H4 (cell line): ENCODE results near the gene CRYZL1. TPM values are rescaled to one million over a fixed set of nuclear protein-coding genes. Genes with fewer than 3 reads are reported as not detected.
"Not testable (repeated sequence)": the region's sequence is repeated elsewhere in the genome, so short reads cannot be mapped to it uniquely, and the experiment has no call there.

ENCODE experiments used
- DNase-seq: peaks from one replicate; pipeline ENCODE4 v3.0.0-alpha.2; 2015; ENCODE audit warnings: low spot score
- total RNA-seq: library from RNA; depleted of rRNA; stranded (reverse); fragments of >200 nt; shearing (Covaris generic); gene quantifications from 2 replicates; pipeline ENCODE4 v1.2.3, GENCODE V29; 2014

CRYZL1 gene
- total RNA-seq, 1 experiment from 2014 or later, result 15.8 TPM

GRCh38 chr21:33634254-33634653, 7.3 kb downstream of the CRYZL1 start:
- no peak for DNase-seq

DNA sequence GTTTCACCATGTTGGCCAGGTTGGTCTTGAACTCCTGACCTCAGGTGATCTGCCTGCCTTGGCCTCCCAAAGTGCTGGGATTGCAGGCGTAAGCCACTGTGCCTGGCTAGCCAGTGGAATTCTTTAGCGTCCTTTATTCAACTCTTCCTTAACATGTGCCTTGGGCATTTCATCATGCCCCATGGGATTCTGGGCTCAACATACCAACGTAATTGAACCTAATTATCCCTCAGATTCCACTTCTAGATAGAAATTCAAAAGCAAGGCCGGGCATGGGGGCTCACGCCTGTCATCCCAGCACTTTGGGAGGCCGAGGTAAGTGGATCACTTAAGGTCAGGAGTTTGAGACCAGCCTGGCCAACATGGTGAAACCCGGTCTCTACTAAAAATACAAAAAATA, 15.4 kb downstream of the CRYZL1 start:
- not testable (repeated sequence) for DNase-seq

GRCh38 chr21:33622253-33622652, 19.3 kb downstream of the CRYZL1 start:
- no peak for DNase-seq

GRCh38 chr21:33619726-33620125, 21.8 kb downstream of the CRYZL1 start:
- no peak for DNase-seq

GRCh38 chr21:33618407-33618806, 23.1 kb downstream of the CRYZL1 start:
- no peak for DNase-seq

DNA sequence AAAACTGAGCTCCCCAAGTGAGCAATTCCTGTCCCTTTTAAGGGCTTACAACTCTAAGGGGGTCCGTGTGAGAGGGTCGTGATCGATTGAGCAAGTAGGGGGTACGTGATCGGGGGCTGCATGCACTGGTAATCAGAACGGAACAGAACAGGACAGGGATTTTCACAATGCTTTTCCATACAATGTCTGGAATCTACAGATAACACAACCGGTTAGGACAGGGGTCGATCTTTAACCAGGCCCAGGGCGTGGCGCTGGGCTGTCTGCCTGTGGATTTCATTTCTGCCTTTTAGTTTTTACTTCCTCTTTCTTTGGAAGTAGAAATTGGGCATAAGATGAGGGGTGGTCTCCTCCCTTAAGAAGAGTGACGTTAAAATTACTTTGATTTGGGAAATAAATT, 24.0 kb downstream of the CRYZL1 start:
- not testable (repeated sequence) for DNase-seq

DNA sequence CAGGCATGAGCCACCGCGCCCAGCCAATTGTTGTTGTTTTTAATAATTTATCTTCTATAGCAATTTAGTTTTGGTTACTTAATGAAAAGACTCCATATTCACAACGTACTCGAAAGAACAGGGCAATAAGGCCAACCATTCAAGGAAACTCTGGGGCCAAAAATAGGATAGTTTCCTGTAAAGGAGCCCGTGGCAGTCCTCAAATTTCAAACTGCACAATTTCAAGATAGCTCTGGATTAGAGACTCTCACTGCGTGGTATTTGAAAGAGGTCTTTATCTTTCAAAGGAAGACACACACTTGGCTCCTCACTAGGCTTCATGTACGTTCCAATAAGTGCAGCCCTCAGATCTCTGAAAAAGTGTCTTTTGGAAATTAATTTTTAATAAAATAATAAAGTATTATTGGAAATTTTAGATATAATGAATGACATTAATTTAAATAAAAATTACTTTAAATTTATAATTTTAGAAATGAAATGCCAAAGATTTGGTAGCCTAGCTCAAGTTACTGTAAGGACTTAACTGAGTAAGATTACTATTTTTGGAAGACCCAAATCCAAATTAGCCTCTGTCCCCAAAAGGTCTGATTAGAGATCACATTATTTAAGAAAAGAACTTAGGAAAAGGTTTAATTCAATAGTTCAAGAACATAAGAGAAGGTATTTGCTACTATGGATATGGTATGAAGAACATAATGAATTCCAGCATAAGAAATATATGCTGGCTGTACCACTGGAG, 30.4 kb downstream of the CRYZL1 start:
- no peak for DNase-seq

DNA sequence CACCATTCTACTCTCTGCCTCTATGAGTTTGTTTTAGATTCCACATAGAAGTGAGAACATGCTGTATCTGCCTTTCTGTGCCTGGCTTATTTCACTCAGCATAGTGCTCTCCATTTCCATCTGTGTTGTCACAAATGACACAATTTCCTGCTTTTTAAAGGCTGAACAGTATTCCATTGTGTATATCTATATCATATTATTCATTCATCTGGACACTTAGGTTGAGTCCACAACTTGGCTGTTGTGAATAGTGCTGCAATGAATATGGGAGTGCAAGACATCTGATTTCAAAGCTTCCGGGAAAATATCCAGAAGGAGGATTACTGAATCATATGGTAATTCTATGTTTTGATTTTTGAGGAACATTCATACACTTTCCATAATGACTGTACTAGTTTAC, 33.0 kb downstream of the CRYZL1 start:
- no peak for DNase-seq

- DNase-seq, result no peak
Measured at GRCh38 chr21:33598051-33598450, 43.5 kb downstream of the CRYZL1 start.

DNA sequence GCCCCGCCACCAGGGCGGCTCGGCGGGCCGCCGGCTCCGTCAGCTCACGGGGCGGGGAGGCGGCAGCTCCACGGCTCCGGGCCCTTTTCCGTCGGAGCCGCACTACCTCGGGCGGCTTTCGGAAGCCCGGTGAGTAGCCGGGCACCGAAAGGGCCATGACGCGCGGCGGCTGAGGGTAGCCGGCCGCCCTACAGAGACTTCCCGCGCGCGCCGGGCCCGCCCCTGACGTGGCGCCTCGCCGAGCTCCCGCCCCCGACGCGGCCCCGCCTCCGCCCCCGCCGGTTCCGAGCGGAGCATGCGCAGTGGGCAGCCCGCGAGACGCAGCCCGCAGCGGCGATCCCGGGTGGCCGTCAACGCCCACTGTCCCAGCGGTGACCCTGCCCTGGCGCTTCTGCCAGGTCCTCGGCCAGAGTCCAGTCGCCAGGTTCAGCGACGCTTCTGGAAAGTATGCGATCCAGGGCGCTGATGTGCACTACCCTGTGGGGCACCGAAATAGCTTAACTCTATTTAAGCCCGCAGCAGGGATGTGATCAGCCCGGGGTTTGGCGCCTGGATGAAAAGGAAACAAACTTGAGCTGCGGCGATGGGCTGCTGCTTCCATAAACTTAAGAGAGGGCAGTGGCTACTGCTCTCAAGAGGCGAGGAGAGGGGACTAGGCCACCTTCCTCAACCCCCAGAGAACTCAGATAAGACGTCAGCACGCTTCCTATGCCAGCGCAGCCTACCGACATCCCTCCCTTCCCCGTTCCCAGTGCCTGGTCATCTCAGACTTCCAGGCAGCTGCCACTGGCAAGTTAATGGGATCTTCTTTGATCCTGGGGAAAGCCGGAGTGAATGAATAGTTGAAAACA, 52.8 kb downstream of the CRYZL1 start, which contains the start of gene DONSON:
TSS of gene DONSON (minus strand) at position 200 of the 851 bp plus-strand sequence. CDS start at position 157, 43 bp downstream.
- DNase-seq, result peak; percentile 79

GRCh38 chr21:33587792-33588484, 53.6 kb downstream of the CRYZL1 start:
- DNase-seq, result peak; percentile 19

DNA sequence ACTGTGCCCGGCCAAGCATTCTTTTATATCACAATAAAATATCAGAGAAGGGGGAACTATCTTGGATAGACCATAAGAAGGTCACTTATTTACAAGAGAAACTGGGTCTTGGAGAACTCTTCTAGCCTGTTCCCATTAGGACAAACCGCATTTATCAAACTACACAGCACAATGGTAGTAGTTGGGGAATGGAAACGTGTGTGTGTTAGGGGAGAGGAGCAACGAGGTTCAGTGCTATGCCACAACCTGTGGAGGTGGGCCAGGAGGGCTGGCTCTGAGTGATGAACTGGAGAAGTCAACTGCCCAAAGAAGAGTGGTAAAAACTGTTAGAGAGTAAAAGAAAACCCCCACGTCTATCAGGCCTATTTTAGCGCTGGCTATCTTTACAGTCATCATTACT, 54.6 kb downstream of the CRYZL1 start:
- no peak for DNase-seq

DNA sequence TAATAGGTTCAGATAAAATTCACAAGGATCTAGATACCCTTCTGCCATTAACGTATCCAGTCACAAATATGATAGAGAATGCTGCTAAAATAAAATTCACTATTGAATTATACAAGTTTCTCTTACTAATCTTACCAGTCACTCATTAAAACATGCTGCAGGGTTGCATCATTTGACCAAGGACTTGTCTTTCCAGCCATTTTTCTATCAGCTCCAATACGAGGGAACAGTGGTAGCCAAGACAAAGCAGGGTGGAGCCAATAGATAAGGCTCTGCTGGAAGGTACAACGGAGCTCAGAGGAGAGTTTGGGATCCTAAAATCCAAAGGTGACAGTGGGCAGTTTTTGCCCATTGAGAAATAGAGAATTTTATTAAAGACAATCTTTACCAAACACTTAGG, 57.1 kb downstream of the CRYZL1 start:
- DNase-seq, result no peak

- DNase-seq, result no peak
Measured at GRCh38 chr21:33578959-33579542, 62.5 kb downstream of the CRYZL1 start.

GRCh38 chr21:33578214-33578613, 63.3 kb downstream of the CRYZL1 start:
- no peak for DNase-seq

GRCh38 chr21:33576741-33577141, 64.8 kb downstream of the CRYZL1 start:
- not testable (repeated sequence) for DNase-seq

- DNase-seq, result no peak
Measured at GRCh38 chr21:33572350-33572749, 69.2 kb downstream of the CRYZL1 start.

- DNase-seq, result no peak
Measured at GRCh38 chr21:33569991-33570390, 71.5 kb downstream of the CRYZL1 start.

DNA sequence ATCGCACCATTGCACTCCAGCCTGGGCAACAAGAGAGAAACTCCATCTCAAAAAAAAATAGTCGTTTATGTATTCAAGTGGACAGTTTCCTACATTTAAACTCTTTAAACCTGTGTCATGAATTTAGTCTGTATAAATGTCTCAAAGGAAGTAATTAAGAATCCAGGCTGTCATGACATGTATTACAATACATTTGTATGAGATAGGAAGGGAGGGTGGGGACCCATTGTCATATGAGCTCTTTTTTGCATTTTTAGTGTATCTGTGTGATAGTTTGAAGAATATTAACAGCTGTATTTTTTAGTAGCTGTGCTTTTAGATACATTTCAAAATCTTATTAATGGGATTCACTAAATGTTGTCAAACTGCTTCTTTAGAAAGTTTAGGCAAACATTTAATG, 73.1 kb downstream of the CRYZL1 start:
- no peak for DNase-seq

DNA sequence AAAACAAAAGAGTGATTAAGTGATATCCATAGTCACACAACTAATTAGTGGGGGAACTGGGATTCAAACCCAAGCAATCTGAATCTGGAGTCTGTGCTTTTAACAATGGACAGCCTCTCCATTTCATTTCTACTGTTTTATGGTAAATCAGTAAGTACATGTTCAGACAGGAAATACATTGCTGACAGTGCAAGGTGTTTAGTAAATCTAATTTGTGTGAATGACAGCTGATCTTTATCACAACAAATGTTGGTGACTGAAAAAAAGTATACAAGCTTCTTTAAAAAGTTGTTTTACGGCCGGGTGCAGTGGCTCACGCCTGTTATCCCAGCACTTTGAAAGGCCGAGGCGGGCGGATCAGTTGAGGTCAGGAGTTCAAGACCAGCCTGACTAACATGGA, 73.6 kb downstream of the CRYZL1 start:
- no peak for DNase-seq

DNA sequence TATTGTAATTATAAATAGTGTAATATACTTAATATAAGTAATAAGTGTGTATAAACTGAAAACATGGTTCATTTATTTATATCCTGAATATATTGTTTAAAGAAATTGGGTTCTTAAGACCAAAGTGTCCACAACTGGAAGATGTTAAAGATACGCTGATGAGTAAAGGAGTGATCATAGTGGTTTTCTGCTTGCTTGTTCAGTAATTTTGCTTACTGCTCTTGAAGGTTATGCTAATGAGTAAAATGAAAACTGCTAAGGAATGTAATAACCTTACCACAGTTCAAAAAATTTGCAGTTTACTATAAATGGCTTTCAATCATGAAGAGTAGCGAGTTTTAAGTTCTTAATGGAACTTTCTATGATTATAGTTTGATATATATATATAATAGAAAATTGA, 75.0 kb downstream of the CRYZL1 start:
- DNase-seq, result no peak

DNA sequence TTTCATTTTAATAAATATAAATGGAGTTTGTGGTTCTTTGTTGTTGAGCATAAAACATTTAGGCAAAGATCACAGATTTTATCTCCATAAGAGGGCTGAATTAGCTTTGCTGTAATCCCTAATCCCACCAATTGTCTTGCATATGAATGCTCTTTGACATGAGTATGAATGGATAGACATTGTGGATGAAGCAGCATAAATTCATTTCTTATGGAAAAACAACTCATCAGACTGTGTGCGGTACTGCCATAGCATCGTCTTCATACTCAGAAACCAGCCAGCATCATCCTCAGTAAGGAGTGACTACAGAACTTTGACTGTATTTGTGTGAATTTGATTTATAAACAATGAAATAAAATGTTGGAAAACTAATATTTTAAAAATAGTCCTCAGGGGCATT, 79.2 kb downstream of the CRYZL1 start:
- no peak for DNase-seq
